HEK293 (cell line): ENCODE data around the gene TNFRSF8.

Experiments used
- CTCF ChIA-PET: fragments of 350-600 bp; formaldehyde crosslinking; extraction: SDS; loops from one replicate; lab custom pipeline; 2021; ENCODE audit warnings: antibody characterized with exemption; lab: Yijun Ruan, JAX
- POLR2A ChIA-PET: fragments of 300-600 bp; formaldehyde crosslinking; extraction: SDS; loops from one replicate; lab custom pipeline; 2020; ENCODE audit warnings: antibody characterized with exemption, inconsistent platforms; lab: Yijun Ruan, JAX
- H3K27ac ChIP-seq: fragments of 200-500 bp; sonication (Bioruptor generic); 2 replicates; pipeline ENCODE4 v1.5.1; 2014; ENCODE audit warnings: low read depth, low read length, control low read depth, inconsistent platforms; ENCODE audit errors: extremely low read depth
- H3K36me3 ChIP-seq, 2 experiments: fragments of 200-500 bp in 1 of 2; sonication (Bioruptor generic) in 1 of 2; 1 replicate in 1 of 2; 2 replicates in 1 of 2; pipeline ENCODE4 v1.5.1; 2014 to 2017; ENCODE audit warnings: inconsistent platforms in 2 of 2, low read length in 2 of 2; ENCODE audit not compliant: control insufficient read depth in 2 of 2, insufficient read depth in 1 of 2
- H3K4me1 ChIP-seq: fragments of 200-500 bp; sonication (Bioruptor generic); 2 replicates; pipeline ENCODE4 v1.5.1; 2014; ENCODE audit warnings: mild to moderate bottlenecking, low read length, inconsistent platforms; ENCODE audit not compliant: control insufficient read depth, insufficient read depth
- H3K4me3 ChIP-seq: 2 replicates; pipeline ENCODE4 v1.5.1; 2011; ENCODE audit warnings: low read depth, mild to moderate bottlenecking, control low read depth, low read length, moderate library complexity
- H3K9me3 ChIP-seq: fragments of 200-500 bp; sonication (Bioruptor generic); 2 replicates; pipeline ENCODE4 v1.5.1; 2014; ENCODE audit warnings: low read depth, low read length, inconsistent platforms; ENCODE audit not compliant: control insufficient read depth, insufficient read depth
- BCL11B ChIP-seq: fragments of 450-650 bp; formaldehyde crosslinking; IDR thresholded peaks from 2 replicates; pipeline ENCODE4 v1.5.1; 2016; ENCODE audit warnings: low read depth, missing biosample characterization, missing genetic modification characterization
- GLI2 ChIP-seq: fragments of 450-650 bp; formaldehyde crosslinking; IDR thresholded peaks from 2 replicates; pipeline ENCODE4; 2017; ENCODE audit warnings: missing biosample characterization, missing genetic modification characterization, low read depth, borderline replicate concordance
- SP7 ChIP-seq: fragments of 450-650 bp; formaldehyde crosslinking; IDR thresholded peaks from 2 replicates; pipeline ENCODE4 v1.5.1; 2016; ENCODE audit warnings: missing biosample characterization, missing genetic modification characterization
- TCF7L2 ChIP-seq: IDR thresholded peaks from 2 replicates; pipeline ENCODE4 v1.6.1; 2011; ENCODE audit warnings: low read depth, mild to moderate bottlenecking, inconsistent platforms, low read length, moderate library complexity, borderline replicate concordance
- WT1 ChIP-seq: fragments of 450-650 bp; formaldehyde crosslinking; IDR thresholded peaks from 2 replicates; pipeline ENCODE4 v1.5.1; 2016; ENCODE audit warnings: missing biosample characterization, missing genetic modification characterization
- ZBTB20 ChIP-seq: fragments of 450-650 bp; formaldehyde crosslinking; IDR thresholded peaks from 2 replicates; pipeline ENCODE4 v1.5.1; 2016; ENCODE audit warnings: missing biosample characterization, missing genetic modification characterization
- ZBTB21 ChIP-seq: fragments of 450-650 bp; formaldehyde crosslinking; IDR thresholded peaks from 2 replicates; pipeline ENCODE4 v1.5.1; 2017; ENCODE audit warnings: missing biosample characterization, missing genetic modification characterization
- ZFP41 ChIP-seq: fragments of 450-650 bp; formaldehyde crosslinking; IDR thresholded peaks from 2 replicates; pipeline ENCODE4 v1.5.1; 2016; ENCODE audit warnings: missing biosample characterization, missing genetic modification characterization, borderline replicate concordance
- ZNF121 ChIP-seq: fragments of 450-650 bp; formaldehyde crosslinking; IDR thresholded peaks from 2 replicates; pipeline ENCODE4 v1.5.1; 2016; ENCODE audit warnings: missing biosample characterization, missing genetic modification characterization
- ZNF133 ChIP-seq: fragments of 450-650 bp; formaldehyde crosslinking; IDR thresholded peaks from 2 replicates; pipeline ENCODE4 v1.5.1; 2016; ENCODE audit warnings: missing biosample characterization, missing genetic modification characterization
- ZNF24 ChIP-seq: fragments of 450-650 bp; formaldehyde crosslinking; IDR thresholded peaks from 2 replicates; pipeline ENCODE4 v1.5.1; 2016; ENCODE audit warnings: missing biosample characterization, missing genetic modification characterization
- ZNF324 ChIP-seq: fragments of 450-650 bp; formaldehyde crosslinking; IDR thresholded peaks from 2 replicates; pipeline ENCODE4 v1.5.1; 2016; ENCODE audit warnings: missing biosample characterization, missing genetic modification characterization
- ZNF510 ChIP-seq: fragments of 450-650 bp; formaldehyde crosslinking; IDR thresholded peaks from 2 replicates; pipeline ENCODE4 v1.5.1; 2018; ENCODE audit warnings: mild to moderate bottlenecking, missing genetic modification characterization, missing biosample characterization; ENCODE audit not compliant: insufficient replicate concordance
- ZNF549 ChIP-seq: fragments of 450-650 bp; IDR thresholded peaks from 2 replicates; pipeline ENCODE4 v1.5.1; 2018; ENCODE audit warnings: missing biosample characterization, missing genetic modification characterization, mild to moderate bottlenecking, inconsistent platforms, moderate library complexity
- ZNF558 ChIP-seq: fragments of 450-650 bp; formaldehyde crosslinking; IDR thresholded peaks from 2 replicates; pipeline ENCODE4 v1.5.1; 2016; ENCODE audit warnings: missing biosample characterization, missing genetic modification characterization
- ZNF830 ChIP-seq: fragments of 450-650 bp; IDR thresholded peaks from 2 replicates; pipeline ENCODE4 v1.5.0; 2018; ENCODE audit warnings: missing biosample characterization, missing genetic modification characterization, low read depth, mild to moderate bottlenecking, moderate library complexity
- TF ChIP-seq, protein P1 (sequence below): fragments of 450-650 bp; formaldehyde crosslinking; IDR thresholded peaks from 2 replicates; pipeline ENCODE4 v1.5.1; 2016; ENCODE audit warnings: missing biosample characterization, missing genetic modification characterization
- TF ChIP-seq, protein P2 (sequence below): fragments of 450-650 bp; formaldehyde crosslinking; IDR thresholded peaks from 2 replicates; pipeline ENCODE4 v1.5.1; 2016; ENCODE audit warnings: missing biosample characterization, missing genetic modification characterization
- TF ChIP-seq, protein P3 (sequence below): fragments of 450-650 bp; formaldehyde crosslinking; optimal IDR thresholded peaks from 2 replicates; pipeline ENCODE3; 2016; ENCODE audit warnings: missing biosample characterization, mild to moderate bottlenecking, missing genetic modification characterization
- TF ChIP-seq, protein P4 (sequence below): fragments of 450-650 bp; formaldehyde crosslinking; IDR thresholded peaks from 2 replicates; pipeline ENCODE4 v1.5.1; 2016; ENCODE audit warnings: missing biosample characterization, missing genetic modification characterization, borderline replicate concordance

Gene TNFRSF8

DNA sequence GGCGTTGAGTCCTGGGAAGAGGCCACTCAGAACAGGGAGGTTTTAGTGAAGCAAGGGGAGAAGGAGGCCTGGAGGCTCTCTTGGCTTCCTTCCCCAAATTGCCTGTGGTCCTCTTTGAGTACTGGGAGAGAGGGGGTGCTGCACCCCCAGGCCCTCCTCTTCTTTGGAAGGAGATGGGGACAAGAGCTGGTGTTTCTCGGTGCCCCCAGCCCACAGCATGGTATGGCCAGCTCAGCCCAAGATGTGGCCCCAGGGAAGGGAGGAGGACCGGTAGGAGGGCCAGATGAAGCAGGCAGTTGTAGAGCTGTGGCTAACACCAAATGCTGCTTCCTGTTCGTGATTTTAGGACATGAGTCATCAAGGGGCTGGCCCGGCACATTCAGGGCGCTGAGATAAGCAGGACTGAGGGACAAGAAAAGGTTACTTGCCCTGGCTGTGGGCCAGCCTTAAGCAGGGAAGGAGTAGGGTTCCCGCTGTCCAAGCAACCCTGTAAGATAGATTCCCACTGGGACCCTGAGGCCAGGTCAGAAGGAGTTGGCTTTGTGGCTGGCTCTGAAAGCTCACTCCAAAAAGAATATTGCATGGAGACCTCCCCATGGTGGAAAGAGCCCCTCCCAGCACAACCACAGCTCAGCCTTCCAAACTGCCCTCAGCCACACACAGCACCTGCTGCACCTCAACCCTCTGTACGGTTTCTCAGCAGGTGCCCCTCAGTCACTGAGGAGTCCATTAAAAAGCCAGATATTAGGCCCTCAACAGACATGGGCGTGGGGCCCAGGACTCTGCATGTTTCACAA lies 98.8 kb downstream of the TNFRSF8 start (continued):
- TF ChIP-seq ZNF558 (tag by site-specific recombination): no peak; the same call in 1 of the 2 replicates
- 0 out of 2 replicates have a peak, but pooled peaks have one; percentile 33 for TF ChIP-seq ZBTB21 (tag by site-specific recombination)
- no peak for TF ChIP-seq ZNF830
- TF ChIP-seq ZNF324 (tag by site-specific recombination): no peak
- peak; percentile 93 for TF ChIP-seq SP7 (tag by site-specific recombination)
- TF ChIP-seq ZNF510 (tag by site-specific recombination): no peak
- peak; percentile 64 for TF ChIP-seq WT1 (tag by site-specific recombination)
- TF ChIP-seq, protein P1, sequence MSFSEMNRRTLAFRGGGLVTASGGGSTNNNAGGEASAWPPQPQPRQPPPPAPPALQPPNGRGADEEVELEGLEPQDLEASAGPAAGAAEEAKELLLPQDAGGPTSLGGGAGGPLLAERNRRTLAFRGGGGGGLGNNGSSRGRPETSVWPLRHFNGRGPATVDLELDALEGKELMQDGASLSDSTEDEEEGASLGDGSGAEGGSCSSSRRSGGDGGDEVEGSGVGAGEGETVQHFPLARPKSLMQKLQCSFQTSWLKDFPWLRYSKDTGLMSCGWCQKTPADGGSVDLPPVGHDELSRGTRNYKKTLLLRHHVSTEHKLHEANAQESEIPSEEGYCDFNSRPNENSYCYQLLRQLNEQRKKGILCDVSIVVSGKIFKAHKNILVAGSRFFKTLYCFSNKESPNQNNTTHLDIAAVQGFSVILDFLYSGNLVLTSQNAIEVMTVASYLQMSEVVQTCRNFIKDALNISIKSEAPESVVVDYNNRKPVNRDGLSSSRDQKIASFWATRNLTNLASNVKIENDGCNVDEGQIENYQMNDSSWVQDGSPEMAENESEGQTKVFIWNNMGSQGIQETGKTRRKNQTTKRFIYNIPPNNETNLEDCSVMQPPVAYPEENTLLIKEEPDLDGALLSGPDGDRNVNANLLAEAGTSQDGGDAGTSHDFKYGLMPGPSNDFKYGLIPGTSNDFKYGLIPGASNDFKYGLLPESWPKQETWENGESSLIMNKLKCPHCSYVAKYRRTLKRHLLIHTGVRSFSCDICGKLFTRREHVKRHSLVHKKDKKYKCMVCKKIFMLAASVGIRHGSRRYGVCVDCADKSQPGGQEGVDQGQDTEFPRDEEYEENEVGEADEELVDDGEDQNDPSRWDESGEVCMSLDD (tag by site-specific recombination): no peak
- no peak for TF ChIP-seq ZNF133 (tag by site-specific recombination)
- TF ChIP-seq ZNF121: no peak
- TF ChIP-seq BCL11B: no peak
- TF ChIP-seq, protein P2, sequence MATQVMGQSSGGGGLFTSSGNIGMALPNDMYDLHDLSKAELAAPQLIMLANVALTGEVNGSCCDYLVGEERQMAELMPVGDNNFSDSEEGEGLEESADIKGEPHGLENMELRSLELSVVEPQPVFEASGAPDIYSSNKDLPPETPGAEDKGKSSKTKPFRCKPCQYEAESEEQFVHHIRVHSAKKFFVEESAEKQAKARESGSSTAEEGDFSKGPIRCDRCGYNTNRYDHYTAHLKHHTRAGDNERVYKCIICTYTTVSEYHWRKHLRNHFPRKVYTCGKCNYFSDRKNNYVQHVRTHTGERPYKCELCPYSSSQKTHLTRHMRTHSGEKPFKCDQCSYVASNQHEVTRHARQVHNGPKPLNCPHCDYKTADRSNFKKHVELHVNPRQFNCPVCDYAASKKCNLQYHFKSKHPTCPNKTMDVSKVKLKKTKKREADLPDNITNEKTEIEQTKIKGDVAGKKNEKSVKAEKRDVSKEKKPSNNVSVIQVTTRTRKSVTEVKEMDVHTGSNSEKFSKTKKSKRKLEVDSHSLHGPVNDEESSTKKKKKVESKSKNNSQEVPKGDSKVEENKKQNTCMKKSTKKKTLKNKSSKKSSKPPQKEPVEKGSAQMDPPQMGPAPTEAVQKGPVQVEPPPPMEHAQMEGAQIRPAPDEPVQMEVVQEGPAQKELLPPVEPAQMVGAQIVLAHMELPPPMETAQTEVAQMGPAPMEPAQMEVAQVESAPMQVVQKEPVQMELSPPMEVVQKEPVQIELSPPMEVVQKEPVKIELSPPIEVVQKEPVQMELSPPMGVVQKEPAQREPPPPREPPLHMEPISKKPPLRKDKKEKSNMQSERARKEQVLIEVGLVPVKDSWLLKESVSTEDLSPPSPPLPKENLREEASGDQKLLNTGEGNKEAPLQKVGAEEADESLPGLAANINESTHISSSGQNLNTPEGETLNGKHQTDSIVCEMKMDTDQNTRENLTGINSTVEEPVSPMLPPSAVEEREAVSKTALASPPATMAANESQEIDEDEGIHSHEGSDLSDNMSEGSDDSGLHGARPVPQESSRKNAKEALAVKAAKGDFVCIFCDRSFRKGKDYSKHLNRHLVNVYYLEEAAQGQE: no peak
- TF ChIP-seq, protein P3, sequence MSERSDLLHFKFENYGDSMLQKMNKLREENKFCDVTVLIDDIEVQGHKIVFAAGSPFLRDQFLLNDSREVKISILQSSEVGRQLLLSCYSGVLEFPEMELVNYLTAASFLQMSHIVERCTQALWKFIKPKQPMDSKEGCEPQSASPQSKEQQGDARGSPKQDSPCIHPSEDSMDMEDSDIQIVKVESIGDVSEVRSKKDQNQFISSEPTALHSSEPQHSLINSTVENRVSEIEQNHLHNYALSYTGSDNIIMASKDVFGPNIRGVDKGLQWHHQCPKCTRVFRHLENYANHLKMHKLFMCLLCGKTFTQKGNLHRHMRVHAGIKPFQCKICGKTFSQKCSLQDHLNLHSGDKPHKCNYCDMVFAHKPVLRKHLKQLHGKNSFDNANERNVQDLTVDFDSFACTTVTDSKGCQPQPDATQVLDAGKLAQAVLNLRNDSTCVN: no peak
- TF ChIP-seq GLI2 (tag by site-specific recombination): no peak
- TF ChIP-seq TCF7L2: no peak
- no peak for TF ChIP-seq ZFP41 (tag by site-specific recombination)
- TF ChIP-seq ZNF549: no peak

DNA sequence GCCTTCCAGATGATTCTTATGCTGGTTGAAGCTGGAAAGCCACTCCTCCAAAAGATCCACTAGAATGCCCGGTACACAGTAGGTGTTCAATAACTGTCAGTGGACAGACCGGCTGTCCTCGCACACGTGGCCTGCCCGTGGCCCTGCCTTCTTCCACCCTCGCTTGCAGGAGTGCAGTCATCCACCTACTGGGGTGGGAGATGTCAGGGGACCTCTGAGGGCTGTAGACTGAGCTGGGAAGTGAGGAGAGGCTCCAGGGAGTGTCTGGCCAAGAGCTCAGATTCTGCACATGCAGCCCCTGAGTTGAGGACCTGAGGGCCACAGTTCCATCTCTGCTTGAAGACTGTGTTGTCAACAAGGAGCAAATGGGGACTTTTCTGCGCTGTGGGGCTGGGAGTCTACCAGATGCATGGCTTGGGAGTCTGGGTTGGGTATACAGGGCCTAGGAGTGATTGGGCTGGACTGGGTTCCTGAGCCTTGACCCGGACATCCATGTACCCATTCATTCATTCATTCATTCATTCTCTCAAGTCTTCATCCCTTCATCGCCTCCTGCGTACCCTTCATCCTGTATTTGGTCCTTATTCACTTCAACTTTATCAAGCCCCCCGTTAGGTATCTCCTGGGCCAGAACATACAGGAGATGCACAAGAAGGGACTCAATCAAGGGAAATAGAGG lies 99.5 kb downstream of the TNFRSF8 start:
- ChIA-PET CTCF (interaction anchor here (0.8 to 3.0 kb wide), 3 partner anchors 13 to 45 kb away, joined by 3 to 15 read pairs (median 3); no protein-coding TSS in a partner anchor), POLR2A (interaction anchor here (0.7 to 1.8 kb wide), 3 partner anchors 12 to 20 kb away, joined by 3 to 5 read pairs (median 3); no protein-coding TSS in a partner anchor)
- Histone ChIP-seq H3K36me3 (no peaks in the 10 kb centered on the region), H3K4me3 (no peak overlapping the region), H3K27ac (no peak overlapping the region), H3K4me1 (no peaks in the 10 kb centered on the region), H3K9me3 (no peaks in the 10 kb centered on the region)
- TF ChIP-seq, protein P4, sequence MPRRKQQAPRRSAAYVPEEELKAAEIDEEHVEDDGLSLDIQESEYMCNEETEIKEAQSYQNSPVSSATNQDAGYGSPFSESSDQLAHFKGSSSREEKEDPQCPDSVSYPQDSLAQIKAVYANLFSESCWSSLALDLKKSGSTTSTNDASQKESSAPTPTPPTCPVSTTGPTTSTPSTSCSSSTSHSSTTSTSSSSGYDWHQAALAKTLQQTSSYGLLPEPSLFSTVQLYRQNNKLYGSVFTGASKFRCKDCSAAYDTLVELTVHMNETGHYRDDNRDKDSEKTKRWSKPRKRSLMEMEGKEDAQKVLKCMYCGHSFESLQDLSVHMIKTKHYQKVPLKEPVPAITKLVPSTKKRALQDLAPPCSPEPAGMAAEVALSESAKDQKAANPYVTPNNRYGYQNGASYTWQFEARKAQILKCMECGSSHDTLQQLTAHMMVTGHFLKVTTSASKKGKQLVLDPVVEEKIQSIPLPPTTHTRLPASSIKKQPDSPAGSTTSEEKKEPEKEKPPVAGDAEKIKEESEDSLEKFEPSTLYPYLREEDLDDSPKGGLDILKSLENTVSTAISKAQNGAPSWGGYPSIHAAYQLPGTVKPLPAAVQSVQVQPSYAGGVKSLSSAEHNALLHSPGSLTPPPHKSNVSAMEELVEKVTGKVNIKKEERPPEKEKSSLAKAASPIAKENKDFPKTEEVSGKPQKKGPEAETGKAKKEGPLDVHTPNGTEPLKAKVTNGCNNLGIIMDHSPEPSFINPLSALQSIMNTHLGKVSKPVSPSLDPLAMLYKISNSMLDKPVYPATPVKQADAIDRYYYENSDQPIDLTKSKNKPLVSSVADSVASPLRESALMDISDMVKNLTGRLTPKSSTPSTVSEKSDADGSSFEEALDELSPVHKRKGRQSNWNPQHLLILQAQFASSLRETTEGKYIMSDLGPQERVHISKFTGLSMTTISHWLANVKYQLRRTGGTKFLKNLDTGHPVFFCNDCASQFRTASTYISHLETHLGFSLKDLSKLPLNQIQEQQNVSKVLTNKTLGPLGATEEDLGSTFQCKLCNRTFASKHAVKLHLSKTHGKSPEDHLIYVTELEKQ (tag by site-specific recombination): no peak
- TF ChIP-seq ZNF24 (tag by site-specific recombination) (peak; percentile 42; the same call in 1 of the 2 replicates), ZNF133 (tag by site-specific recombination) (no peak), ZBTB20 (tag by site-specific recombination) (peak; percentile 5; the same call in 1 of the 2 replicates)
